IMR-90 (cell line): ENCODE results near the gene BRINP1. TPM values are rescaled to one million over a fixed set of nuclear protein-coding genes. Genes with fewer than 3 reads are reported as not detected.

Source experiments
- ATAC-seq: fragments of 200-7000 bp; cut with Tn5 transposase; 2 replicates; pipeline ENCODE4 v1.9.1; 2020; ENCODE audit warnings: low read depth, mild to moderate bottlenecking, moderate library complexity
- BruUV-seq: library from RNA; stranded (reverse); fragments of 400-500 nt; replicated peaks from 2 replicates; lab custom pipeline; 2021; lab: Mats Ljungman, UMichigan
- CTCF ChIA-PET: fragments of 300-600 bp; formaldehyde crosslinking; extraction: SDS; loops from one replicate; lab custom pipeline; 2021; ENCODE audit warnings: antibody characterized with exemption; lab: Yijun Ruan, JAX
- POLR2A ChIA-PET: fragments of 300-600 bp; sonication (Branson Sonifier 250); formaldehyde crosslinking; loops from one replicate; lab custom pipeline; 2022; ENCODE audit warnings: antibody characterized with exemption; ENCODE audit not compliant: unreplicated experiment; lab: Charles Lee
- DNase-seq: peaks from one replicate; pipeline ENCODE4 v3.0.0; 2013
- H2AFZ ChIP-seq: replicated peaks from 2 replicates; pipeline ENCODE3; 2013; ENCODE audit warnings: low read length, mild to moderate bottlenecking; ENCODE audit not compliant: poor library complexity
- H2AK5ac ChIP-seq: 2 replicates; pipeline ENCODE4 v1.6.1; 2013; ENCODE audit warnings: low read depth, low read length, inconsistent platforms
- H2AK9ac ChIP-seq: replicated peaks from 2 replicates; pipeline ENCODE3; 2013; ENCODE audit warnings: mild to moderate bottlenecking, low read depth, low read length, moderate library complexity; ENCODE audit not compliant: poor library complexity
- H2BK120ac ChIP-seq: 2 replicates; pipeline ENCODE4 v1.6.1; 2013; ENCODE audit warnings: low read depth, low read length, inconsistent platforms
- H2BK15ac ChIP-seq: 3 replicates; pipeline ENCODE4 v1.6.1; 2013; ENCODE audit warnings: low read depth, low read length, inconsistent platforms
- H2BK20ac ChIP-seq: 2 replicates; pipeline ENCODE4 v1.6.1; 2013; ENCODE audit warnings: low read depth, mild to moderate bottlenecking, inconsistent platforms, low read length, moderate library complexity
- H2BK5ac ChIP-seq: 2 replicates; pipeline ENCODE4 v1.6.1; 2013; ENCODE audit warnings: mild to moderate bottlenecking, low read depth, low read length, inconsistent platforms; ENCODE audit not compliant: poor library complexity, severe bottlenecking
- H3K14ac ChIP-seq: replicated peaks from 2 replicates; pipeline ENCODE4 v1.6.1; 2013; ENCODE audit warnings: low read depth, low read length, inconsistent platforms
- H3K18ac ChIP-seq: 2 replicates; pipeline ENCODE4 v1.6.1; 2013; ENCODE audit warnings: low read depth, low read length, control low read depth
- H3K23ac ChIP-seq: 2 replicates; pipeline ENCODE4 v1.6.1; 2013; ENCODE audit warnings: low read depth, low read length, inconsistent platforms
- H3K27ac ChIP-seq: 2 replicates; pipeline ENCODE4 v1.5.1; 2013; ENCODE audit warnings: mild to moderate bottlenecking, control low read depth, low read length; ENCODE audit not compliant: insufficient read depth
- H3K27me3 ChIP-seq: 2 replicates; pipeline ENCODE4 v1.6.1; 2013; ENCODE audit warnings: low read length; ENCODE audit not compliant: control insufficient read depth, insufficient read depth
- H3K36me3 ChIP-seq: 2 replicates; pipeline ENCODE4 v1.6.1; 2013; ENCODE audit warnings: low read length, mixed read lengths; ENCODE audit not compliant: control insufficient read depth, insufficient read depth
- H3K4ac ChIP-seq: 2 replicates; pipeline ENCODE4 v1.6.1; 2013; ENCODE audit warnings: low read depth, low read length, inconsistent platforms
- H3K4me1 ChIP-seq: 2 replicates; pipeline ENCODE4 v1.6.1; 2013; ENCODE audit warnings: low read length, mixed read lengths; ENCODE audit not compliant: control insufficient read depth, insufficient read depth
- H3K4me2 ChIP-seq: 2 replicates; pipeline ENCODE4 v1.6.1; 2013; ENCODE audit warnings: low read depth, mild to moderate bottlenecking, control low read depth, low read length, moderate library complexity
- H3K4me3 ChIP-seq: 2 replicates; pipeline ENCODE4 v1.5.1; 2013; ENCODE audit warnings: low read depth, mild to moderate bottlenecking, control low read depth, low read length, moderate library complexity; ENCODE audit not compliant: insufficient read depth
- H3K56ac ChIP-seq: 2 replicates; pipeline ENCODE4 v1.6.1; 2013; ENCODE audit warnings: low read length, inconsistent platforms; ENCODE audit not compliant: insufficient read depth; ENCODE audit errors: extremely low read depth
- H3K79me1 ChIP-seq, 2 experiments: 2 replicates each; pipeline ENCODE4 v1.6.1; 2013; ENCODE audit warnings: low read length in 2 of 2, inconsistent platforms in 1 of 2, low read depth in 1 of 2
- H3K9ac ChIP-seq: 2 replicates; pipeline ENCODE4 v1.6.1; 2013; ENCODE audit warnings: low read depth, low read length, control low read depth
- H3K9me1 ChIP-seq: 2 replicates; pipeline ENCODE4 v1.6.1; 2013; ENCODE audit warnings: low read length, inconsistent platforms; ENCODE audit not compliant: insufficient read depth
- H3K9me3 ChIP-seq: 2 replicates; pipeline ENCODE4 v1.6.1; 2013; ENCODE audit warnings: low read length; ENCODE audit not compliant: control insufficient read depth, insufficient read depth
- H4K20me1 ChIP-seq: 2 replicates; pipeline ENCODE4 v1.6.1; 2013; ENCODE audit warnings: low read length, inconsistent platforms; ENCODE audit not compliant: insufficient read depth
- H4K5ac ChIP-seq: 2 replicates; pipeline ENCODE4 v1.6.1; 2013; ENCODE audit warnings: mild to moderate bottlenecking, low read depth, low read length, control low read depth
- H4K8ac ChIP-seq, 2 experiments: 2 replicates each; pipeline ENCODE4 v1.6.1; 2013; ENCODE audit warnings: low read depth in 2 of 2, low read length in 2 of 2, control low read depth in 1 of 2, inconsistent platforms in 1 of 2
- H4K91ac ChIP-seq: 2 replicates; pipeline ENCODE4 v1.6.1; 2013; ENCODE audit warnings: low read depth, low read length, inconsistent platforms; ENCODE audit not compliant: insufficient read depth
- BHLHE40 ChIP-seq: fragments of 150-350 bp; IDR thresholded peaks from 2 replicates; pipeline ENCODE4 v1.6.1; 2016; ENCODE audit warnings: mild to moderate bottlenecking, low read depth, low read length
- CEBPB ChIP-seq: IDR thresholded peaks from 2 replicates; pipeline ENCODE4 v1.6.1; 2012; ENCODE audit warnings: low read depth, low read length, improper control_type of control experiment
- CHD1 ChIP-seq: IDR thresholded peaks from 2 replicates; pipeline ENCODE4 v1.6.1; 2012; ENCODE audit warnings: low read depth, low read length, improper control_type of control experiment
- CTCF ChIP-seq: conservative IDR thresholded peaks from 2 replicates; pipeline ENCODE4 v1.5.1; 2012; ENCODE audit warnings: mild to moderate bottlenecking, low read depth, low read length, improper control_type of control experiment
- ELK1 ChIP-seq: fragments of 150-350 bp; IDR thresholded peaks from 2 replicates; pipeline ENCODE4 v1.6.1; 2016; ENCODE audit warnings: low read depth, mild to moderate bottlenecking, low read length, moderate library complexity, borderline replicate concordance
- FOS ChIP-seq: fragments of 150-350 bp; IDR thresholded peaks from 2 replicates; pipeline ENCODE4 v1.6.1; 2016; ENCODE audit warnings: low read depth, low read length
- MAFK ChIP-seq: IDR thresholded peaks from 2 replicates; pipeline ENCODE4 v1.6.1; 2012; ENCODE audit warnings: low read depth, low read length, improper control_type of control experiment
- MAZ ChIP-seq: IDR thresholded peaks from 2 replicates; pipeline ENCODE4 v1.6.1; 2012; ENCODE audit warnings: low read depth, mild to moderate bottlenecking, low read length, improper control_type of control experiment, moderate library complexity, borderline replicate concordance
- MXI1 ChIP-seq: IDR thresholded peaks from 2 replicates; pipeline ENCODE4 v1.6.1; 2012; ENCODE audit warnings: low read depth, mild to moderate bottlenecking, low read length, moderate library complexity, borderline replicate concordance
- NFE2L2 ChIP-seq: fragments of 150-350 bp; IDR thresholded peaks from 2 replicates; pipeline ENCODE4 v1.6.1; 2016; ENCODE audit warnings: low read depth, mild to moderate bottlenecking, low read length
- POLR2A ChIP-seq: IDR thresholded peaks from 2 replicates; pipeline ENCODE4 v1.6.1; 2012; ENCODE audit warnings: mild to moderate bottlenecking, low read depth, low read length
- RAD21 ChIP-seq: IDR thresholded peaks from 2 replicates; pipeline ENCODE4 v1.6.1; 2012; ENCODE audit warnings: low read length, improper control_type of control experiment
- RCOR1 ChIP-seq: IDR thresholded peaks from 2 replicates; pipeline ENCODE4 v1.6.1; 2012; ENCODE audit warnings: mild to moderate bottlenecking, low read length, improper control_type of control experiment; ENCODE audit not compliant: insufficient replicate concordance
- RFX5 ChIP-seq: IDR thresholded peaks from 2 replicates; pipeline ENCODE4 v1.8.0; 2012; ENCODE audit warnings: low read depth, mild to moderate bottlenecking, low read length, moderate library complexity
- SMC3 ChIP-seq: fragments of 150-350 bp; IDR thresholded peaks from 2 replicates; pipeline ENCODE4 v1.6.1; 2016; ENCODE audit warnings: low read depth, mild to moderate bottlenecking, antibody characterized with exemption, low read length, moderate library complexity
- USF2 ChIP-seq: fragments of 150-350 bp; IDR thresholded peaks from 2 replicates; pipeline ENCODE4 v1.6.1; 2017; ENCODE audit warnings: mild to moderate bottlenecking, antibody characterized with exemption, low read length, low read depth
- WGBS, 2 experiments: methylation state at CpG; one replicate each; pipeline versions ENCODE4 v1.1.5 to v1.1.7; 2013; ENCODE audit warnings: missing lambda C conversion rate in 2 of 2; ENCODE audit not compliant: insufficient read length in 1 of 2; ENCODE audit errors: extremely low coverage in 2 of 2; 5-methylcytosine and 5-hydroxymethylcytosine counted together
- dilution Hi-C: fragments of 300-500 bp; cut with HindIII; formaldehyde crosslinking; loops from one replicate; pipeline ENCODE4 v1.14.3; 2018; ENCODE audit warnings: low sequenced_read_pairs; ENCODE audit not compliant: unreplicated experiment
- in situ Hi-C: fragments of 300-500 bp; cut with MboI; formaldehyde crosslinking; loops from 3 replicates; pipeline ENCODE4 v1.14.3; 2019; ENCODE audit warnings: low sequenced_read_pairs, inconsistent platforms, mixed read lengths
- intact Hi-C: fragments of 100-400 bp; cut with micrococcal nuclease; formaldehyde crosslinking; loops from 2 replicates; pipeline ENCODE4 v1.10.0; 2022
- polyA plus RNA-seq, 3 experiments: library from polyadenylated mRNA; depleted of rRNA; stranded (reverse); fragments of >200 nt; gene quantifications; 2 replicates each; pipeline ENCODE4 v1.2.3, GENCODE V29; 2012; ENCODE audit warnings: low replicate concordance in 1 of 3
- total RNA-seq: library from RNA; depleted of rRNA; stranded (reverse); fragments of >200 nt; gene quantifications from 2 replicates; pipeline ENCODE4 v1.2.3, GENCODE V29; 2012

BRINP1 gene
- total and polyA plus RNA-seq, 2 of the 4 experiments (the other 2 are of a cell fraction): under 0.01 TPM; not detected in 1

GRCh38 chr9:119224431-119224830 is 144.8 kb downstream of the BRINP1 start:
- H4K8ac ChIP-seq: no peak overlapping the region
- no peak overlapping the region for H3K4ac ChIP-seq
- no peak overlapping the region for H3K27ac ChIP-seq
- no peak overlapping the region for H2BK5ac ChIP-seq
- H3K9me3 ChIP-seq: peaks cover 8% of the 10 kb centered on the region; the same call in 1 of the 2 replicates
- POLR2A ChIA-PET: no interaction called here
- no peak overlapping the region for H3K23ac ChIP-seq
- no peaks in the 10 kb centered on the region for H3K4me1 ChIP-seq
- no peak overlapping the region for H3K14ac ChIP-seq
- intact Hi-C loops: no loop called here
- no peak overlapping the region for H2BK15ac ChIP-seq
- CTCF ChIA-PET: no interaction called here
- no CpG with 5 or more reads among the region's 2 CpGs for WGBS, 2 experiments
- no peak overlapping the region for H3K56ac ChIP-seq
- dilution Hi-C loops: no loop called here
- ATAC-seq (no peak), DNase-seq (no peak)
- no peak overlapping the region for H4K91ac ChIP-seq
- no peak overlapping the region for H2AK9ac ChIP-seq
- H2BK120ac ChIP-seq: no peak overlapping the region
- no peak overlapping the region for H2AK5ac ChIP-seq
- no peak overlapping the region for H2BK20ac ChIP-seq
- H3K18ac ChIP-seq: no peak overlapping the region
- no peak overlapping the region for H4K5ac ChIP-seq
- H2AFZ ChIP-seq: no peak overlapping the region
- H3K9me1 ChIP-seq: no peaks in the 10 kb centered on the region
- no peak overlapping the region for H3K9ac ChIP-seq
- TF ChIP-seq FOS (no peak), MAZ (no peak), USF2 (no peak), MXI1 (no peak), RFX5 (no peak), RAD21 (no peak), MAFK (no peak), RCOR1 (no peak), CEBPB (no peak), BHLHE40 (no peak), CHD1 (no peak), CTCF (no peak), POLR2A (no peak), NFE2L2 (no peak), ELK1 (no peak), SMC3 (no peak)
- no peaks in the 10 kb centered on the region for H3K36me3 ChIP-seq
- H3K79me1 ChIP-seq: no peaks in the 10 kb centered on the region
- H3K4me3 ChIP-seq: no peak overlapping the region
- BruUV-seq: no TSS peak
- in situ Hi-C loops: no loop called here
- H4K20me1 ChIP-seq: no peaks in the 10 kb centered on the region
- no peaks in the 10 kb centered on the region for H3K27me3 ChIP-seq
- H3K4me2 ChIP-seq: no peak overlapping the region
